Activated naive CD8-positive, alpha-beta T cell treated with anti-CD3 and anti-CD28 coated beads, Interleukin-2, amount 10 ng/mL, durations not matched to agents 7 days and 5 days (primary cell): ENCODE data around the gene PTH1R. TPM values are rescaled to one million over a fixed set of nuclear protein-coding genes. Genes with fewer than 3 reads are reported as not detected.
A peak's percentile ranks its signal among the peaks of the same experiment; 100 is the strongest.

ENCODE experiments used
- ATAC-seq: fragments of 150-1000 bp; cut with Tn5 transposase; one replicate; pipeline ENCODE4 v1.10.0; 2021; ENCODE audit warnings: low read depth, moderate library complexity
- POLR2A ChIA-PET: fragments of 350-600 bp; sonication (Branson Sonifier 250); formaldehyde crosslinking; loops from one replicate; lab custom pipeline; 2021; ENCODE audit warnings: antibody characterized with exemption; lab: Charles Lee
- DNase-seq: peaks from one replicate; pipeline ENCODE4 v3.0.0; 2021
- H3K27ac Mint-ChIP-seq: one replicate; pipeline ENCODE4 v1.8.0; 2022; ENCODE audit warnings: mild to moderate bottlenecking, mixed read lengths
- H3K27me3 Mint-ChIP-seq: one replicate; pipeline ENCODE4 v1.8.0; 2022; ENCODE audit warnings: mild to moderate bottlenecking, moderate library complexity, mixed read lengths
- H3K36me3 Mint-ChIP-seq: one replicate; pipeline ENCODE4 v1.8.0; 2021; ENCODE audit warnings: mild to moderate bottlenecking, mixed read lengths
- H3K4me1 Mint-ChIP-seq: one replicate; pipeline ENCODE4 v1.8.0; 2021; ENCODE audit warnings: mixed read lengths
- H3K4me3 Mint-ChIP-seq: one replicate; pipeline ENCODE4 v1.8.0; 2022; ENCODE audit warnings: mild to moderate bottlenecking, moderate library complexity, mixed read lengths
- H3K9me3 Mint-ChIP-seq: one replicate; pipeline ENCODE4 v1.8.0; 2021; ENCODE audit warnings: mixed read lengths
- total RNA-seq, 2 experiments: library from RNA; stranded (reverse); gene quantifications; one replicate each; pipeline ENCODE4 v1.2.3, GENCODE V29; 2021

Gene PTH1R
- total RNA-seq, 2 experiments from 2014 or later = not detected

GRCh38 chr3:46926039-46926438, 48.5 kb downstream of the PTH1R start:
- POLR2A ChIA-PET = interaction anchor here (0.7 to 3.1 kb wide), 3 partner anchors 21 to 455 kb away, joined by 3 to 13 read pairs (median 3); partner anchors contain the start of gene PTPN23
- Mint-ChIP-seq H3K4me3 (no peak overlapping the region), H3K9me3 (peaks cover 5% of the 10 kb centered on the region), H3K27ac (peak overlapping the region; percentile 90), H3K27me3 (no peaks in the 10 kb centered on the region), H3K36me3 (peaks cover 35% of the 10 kb centered on the region), H3K4me1 (peaks cover 49% of the 10 kb centered on the region)
- DNase-seq (no peak), ATAC-seq (no peak)

DNA sequence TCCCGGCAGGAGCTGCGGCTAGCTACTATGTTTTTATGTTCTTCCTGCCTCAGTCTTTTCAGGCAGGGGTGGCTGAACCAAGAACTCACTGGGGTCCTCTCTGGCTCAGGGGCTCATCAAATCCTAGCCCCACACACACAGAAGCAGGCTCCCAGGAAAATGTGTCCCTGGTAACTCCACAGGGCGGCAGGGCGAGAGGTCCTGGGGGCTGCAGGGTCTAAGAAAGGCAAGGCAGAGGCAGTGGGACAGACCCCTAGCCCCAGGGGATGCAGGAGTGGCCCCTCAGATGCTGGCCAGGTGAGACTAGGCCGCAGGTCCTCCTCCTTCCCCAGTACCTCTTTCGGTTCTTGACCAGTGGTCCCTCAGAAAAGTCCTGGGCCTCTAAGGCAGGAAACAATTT, 48.9 kb downstream of the PTH1R start:
- H3K4me3 Mint-ChIP-seq = peak overlapping the region; percentile 32
- no peak for DNase-seq
- peaks cover 5% of the 10 kb centered on the region for H3K9me3 Mint-ChIP-seq
- H3K27ac Mint-ChIP-seq = peak overlapping the region; percentile 90
- no peak for ATAC-seq
- peaks cover 52% of the 10 kb centered on the region for H3K4me1 Mint-ChIP-seq
- POLR2A ChIA-PET = interaction anchor here (0.6 to 3.1 kb wide), 5 partner anchors 20 to 454 kb away, joined by 3 to 13 read pairs (median 3); partner anchors contain the start of genes NBEAL2 and PTPN23
- peaks cover 37% of the 10 kb centered on the region for H3K36me3 Mint-ChIP-seq
- no peaks in the 10 kb centered on the region for H3K27me3 Mint-ChIP-seq

DNA sequence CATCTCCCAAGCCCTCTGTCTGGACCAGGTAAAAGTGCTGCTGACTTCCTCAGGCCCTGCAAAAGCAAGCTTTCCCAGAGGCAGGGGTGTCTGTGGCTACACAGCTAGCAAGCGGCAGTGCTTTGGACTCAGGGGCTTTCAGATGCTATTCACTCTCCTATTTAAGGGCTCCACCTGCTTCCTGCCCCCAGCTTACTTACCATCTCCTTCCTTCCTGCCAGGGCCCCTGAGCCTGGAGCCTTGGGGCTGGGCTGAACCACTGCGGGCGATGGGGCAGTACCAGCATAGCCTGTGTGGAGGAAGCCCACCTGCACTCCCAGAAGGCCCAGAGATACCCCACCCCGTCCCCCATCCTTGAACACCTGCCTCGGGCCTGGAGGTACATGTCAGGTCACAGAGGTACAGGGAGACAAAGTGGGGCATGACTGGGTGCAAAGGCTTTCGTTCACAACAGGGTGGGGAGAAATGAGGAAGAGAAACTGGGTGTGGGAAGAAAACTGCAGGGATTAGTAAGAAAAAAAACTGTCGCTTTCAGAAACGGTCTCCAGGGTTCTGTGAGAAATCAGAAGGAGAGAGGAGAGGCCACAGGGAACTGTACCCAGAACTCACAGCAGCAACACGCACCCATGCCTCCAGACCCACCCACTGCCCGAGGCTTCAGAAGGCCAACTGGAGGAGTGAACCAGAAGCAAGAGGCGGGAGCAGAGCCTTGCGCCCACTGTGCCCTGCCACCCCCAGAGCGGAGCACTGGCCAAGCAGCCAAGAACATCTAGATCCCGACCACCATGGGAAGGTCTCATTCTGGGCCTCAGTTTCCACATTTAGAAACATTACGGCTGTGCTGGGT, 49.6 kb downstream of the PTH1R start:
- peak overlapping the region; percentile 90 for H3K27ac Mint-ChIP-seq
- H3K27me3 Mint-ChIP-seq = no peaks in the 10 kb centered on the region
- DNase-seq = no peak
- H3K9me3 Mint-ChIP-seq = peaks cover 5% of the 10 kb centered on the region
- H3K36me3 Mint-ChIP-seq = peaks cover 37% of the 10 kb centered on the region
- POLR2A ChIA-PET = interaction anchor here (0.6 to 3.1 kb wide), 5 partner anchors 20 to 523 kb away, joined by 3 to 13 read pairs (median 3); partner anchors contain the start of genes NBEAL2 and PTPN23
- peak; percentile 77 for ATAC-seq
- H3K4me3 Mint-ChIP-seq = peak overlapping the region; percentile 61
- peaks cover 58% of the 10 kb centered on the region for H3K4me1 Mint-ChIP-seq

DNA sequence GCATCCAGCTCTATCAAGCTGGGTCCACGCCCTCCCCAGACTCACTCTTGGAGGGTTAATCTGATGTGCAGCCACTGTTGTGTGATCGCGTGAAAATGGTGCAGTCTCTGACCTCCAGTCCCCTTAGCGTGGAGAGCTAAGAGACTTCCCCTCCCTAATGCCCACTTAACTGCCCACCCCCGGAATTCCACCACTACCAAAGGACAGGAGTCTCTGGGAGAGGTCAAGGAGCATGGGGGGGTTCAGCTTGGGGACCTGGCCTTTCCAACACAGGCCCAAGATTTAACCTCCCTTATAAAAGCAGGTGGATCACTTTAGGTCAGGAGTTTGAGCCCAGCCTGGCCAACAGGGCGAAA, 50.2 kb downstream of the PTH1R start:
- POLR2A ChIA-PET = interaction anchor here (0.6 to 3.1 kb wide), 4 partner anchors 19 to 522 kb away, joined by 3 to 13 read pairs (median 4); no protein-coding TSS in a partner anchor
- H3K9me3 Mint-ChIP-seq = peaks cover 5% of the 10 kb centered on the region
- peaks cover 64% of the 10 kb centered on the region for H3K4me1 Mint-ChIP-seq
- H3K36me3 Mint-ChIP-seq = peaks cover 37% of the 10 kb centered on the region
- no peak for DNase-seq
- no peaks in the 10 kb centered on the region for H3K27me3 Mint-ChIP-seq
- no peak overlapping the region for H3K4me3 Mint-ChIP-seq
- no peak for ATAC-seq
- peak overlapping the region; percentile 90 for H3K27ac Mint-ChIP-seq

DNA sequence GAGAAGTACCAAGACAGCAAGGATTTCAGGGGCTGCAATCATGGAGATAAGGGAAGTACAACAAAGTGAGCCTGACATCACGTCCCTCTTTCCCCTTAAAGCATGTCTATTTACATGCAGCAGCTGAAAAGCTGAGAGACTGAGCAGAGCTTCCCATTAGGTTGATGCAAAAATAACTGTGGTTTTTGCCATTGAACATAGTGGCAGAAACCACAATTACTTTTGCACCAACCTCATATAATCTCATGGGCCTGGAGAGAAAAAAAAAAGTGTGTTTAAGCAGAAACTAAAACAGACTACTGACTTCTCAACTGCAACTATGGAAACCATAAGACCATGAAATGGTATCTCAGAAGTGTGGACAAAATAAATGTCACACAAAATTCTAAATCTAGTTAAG, 50.8 kb downstream of the PTH1R start:
- Mint-ChIP-seq H3K27ac (peak overlapping the region; percentile 66), H3K27me3 (no peaks in the 10 kb centered on the region), H3K36me3 (peaks cover 34% of the 10 kb centered on the region), H3K4me1 (peaks cover 61% of the 10 kb centered on the region), H3K4me3 (no peak overlapping the region), H3K9me3 (peaks cover 5% of the 10 kb centered on the region)
- DNase-seq (no peak), ATAC-seq (no peak)
- POLR2A ChIA-PET = interaction anchor here (0.6 to 3.1 kb wide), 4 partner anchors 19 to 521 kb away, joined by 3 to 13 read pairs (median 4); no protein-coding TSS in a partner anchor

DNA sequence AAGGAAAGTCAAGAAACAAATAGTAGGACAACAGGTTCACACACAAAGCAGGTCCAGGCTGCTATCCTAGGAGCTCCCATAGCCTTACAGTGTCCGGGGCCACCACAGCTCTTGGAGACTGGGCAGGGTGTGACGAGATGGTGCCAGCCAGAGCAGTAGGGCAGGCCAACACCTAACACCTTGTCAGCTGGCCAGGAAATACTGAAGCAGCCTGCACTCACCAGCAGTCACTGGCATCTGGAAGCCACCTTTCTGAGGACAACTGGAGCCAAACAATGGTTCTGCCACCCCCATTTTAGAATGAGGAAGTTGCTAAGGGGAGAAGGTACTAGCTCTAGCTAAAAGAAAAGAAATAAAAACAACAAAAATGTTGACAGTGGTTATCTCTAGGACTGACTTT, 51.8 kb downstream of the PTH1R start:
- Mint-ChIP-seq H3K4me1 (peaks cover 64% of the 10 kb centered on the region), H3K9me3 (peaks cover 5% of the 10 kb centered on the region), H3K36me3 (peaks cover 32% of the 10 kb centered on the region), H3K4me3 (no peak overlapping the region), H3K27me3 (no peaks in the 10 kb centered on the region), H3K27ac (peak overlapping the region; percentile 16)
- DNase-seq (no peak), ATAC-seq (no peak)
- POLR2A ChIA-PET = interaction anchor here (0.7 to 3.1 kb wide), 3 partner anchors 15 to 47 kb away, joined by 4 to 13 read pairs (median 8); no protein-coding TSS in a partner anchor

DNA sequence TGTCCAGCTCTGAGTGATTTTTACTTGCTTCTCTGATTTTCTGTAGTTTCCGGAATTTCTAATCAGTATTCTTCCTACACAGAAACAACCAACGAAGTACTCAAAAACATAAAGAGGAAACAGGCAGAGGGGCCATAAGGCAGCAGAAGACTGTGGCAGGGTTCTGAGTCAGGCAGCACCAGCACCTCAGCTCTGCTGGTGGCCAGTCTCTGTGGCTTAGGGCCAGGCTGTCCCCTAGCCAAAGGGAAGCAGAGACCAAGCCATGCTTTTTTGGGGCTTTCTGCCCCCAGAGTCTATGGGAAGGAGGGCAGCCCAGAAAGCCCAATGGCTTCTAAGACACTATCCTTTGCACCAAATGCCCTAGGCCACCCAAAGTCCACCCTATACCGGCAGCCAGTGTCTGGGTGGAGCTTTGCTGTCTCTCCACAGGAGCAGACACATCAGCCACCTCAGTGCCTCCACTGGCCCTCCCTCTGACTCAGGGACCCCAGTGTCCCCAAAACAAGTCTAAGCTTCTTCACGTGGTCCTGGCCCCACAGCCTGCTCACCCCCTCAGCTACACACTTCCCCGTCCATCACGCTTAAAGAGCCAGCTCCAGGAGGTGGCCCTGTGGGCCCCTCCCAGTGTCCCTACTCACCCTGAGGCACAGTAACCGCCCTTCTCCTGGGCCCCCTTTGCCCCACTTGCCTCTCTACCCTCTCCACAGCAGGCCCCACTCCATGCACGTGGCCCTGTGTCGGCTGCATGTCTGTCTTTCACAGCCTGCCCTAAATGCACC, 52.8 kb downstream of the PTH1R start:
- Mint-ChIP-seq H3K9me3 (peaks cover 5% of the 10 kb centered on the region), H3K36me3 (peaks cover 32% of the 10 kb centered on the region), H3K27ac (peak overlapping the region; percentile 69), H3K4me1 (peaks cover 62% of the 10 kb centered on the region), H3K27me3 (no peaks in the 10 kb centered on the region), H3K4me3 (no peak overlapping the region)
- POLR2A ChIA-PET = interaction anchor here (0.9 to 1.1 kb wide), 3 partner anchors 25 to 49 kb away, joined by 3 read pairs; partner anchors contain the start of gene NBEAL2
- no peak for DNase-seq
- ATAC-seq = no peak

- no peak for ATAC-seq
These were observed 53.5 kb downstream of the PTH1R start for GRCh38 chr3:46930945-46931403.

DNA sequence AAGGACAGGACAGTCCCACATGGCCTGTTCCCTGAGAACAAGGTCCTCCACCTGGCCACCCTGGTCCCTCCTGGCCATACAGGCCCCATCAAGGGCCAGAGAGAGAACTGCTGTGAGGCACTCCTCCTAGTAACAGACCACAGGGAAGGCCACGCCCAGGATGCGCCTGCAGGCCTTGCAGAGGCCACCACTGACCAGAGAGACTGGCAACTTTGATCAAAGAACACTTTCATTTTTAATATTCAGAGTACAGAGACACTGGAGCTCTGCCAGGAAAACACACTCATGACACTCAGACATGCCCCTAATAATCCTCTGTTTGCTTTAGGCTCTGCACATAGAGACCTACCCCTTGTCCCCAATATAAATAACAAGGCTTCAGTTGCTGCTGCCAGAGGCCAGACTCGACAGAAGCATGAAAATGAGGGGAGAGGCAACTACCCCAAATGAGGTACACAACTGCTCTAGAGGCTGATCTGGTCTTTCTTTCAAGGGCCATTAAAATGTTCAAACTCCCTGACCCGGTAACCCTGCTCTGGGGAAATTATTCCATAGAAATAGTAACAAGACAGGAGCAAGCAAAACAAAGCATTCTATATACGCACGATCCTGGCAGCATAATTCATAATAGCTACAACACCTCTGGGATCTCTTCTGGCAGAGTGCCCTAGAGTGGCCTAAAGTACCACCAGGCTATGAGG, 54.3 kb downstream of the PTH1R start:
- Mint-ChIP-seq H3K4me3 (peak overlapping the region; percentile 20), H3K9me3 (peaks cover 5% of the 10 kb centered on the region), H3K27ac (peak overlapping the region; percentile 51), H3K4me1 (peaks cover 55% of the 10 kb centered on the region), H3K27me3 (no peaks in the 10 kb centered on the region), H3K36me3 (peaks cover 30% of the 10 kb centered on the region)
- no peak for DNase-seq
- ATAC-seq = peak; percentile 21
- POLR2A ChIA-PET = interaction anchor here (0.9 to 1.0 kb wide), 3 partner anchors 27 to 48 kb away, joined by 3 read pairs; partner anchors contain the start of genes CCDC12 and NBEAL2

More at GRCh38 chr3:46930945-46931403, 53.5 kb downstream of the PTH1R start:
- Mint-ChIP-seq H3K4me1 (peaks cover 60% of the 10 kb centered on the region), H3K27ac (peak overlapping the region; percentile 69), H3K4me3 (no peak overlapping the region), H3K36me3 (peaks cover 31% of the 10 kb centered on the region), H3K27me3 (no peaks in the 10 kb centered on the region), H3K9me3 (peaks cover 5% of the 10 kb centered on the region)
- no peak for DNase-seq
- POLR2A ChIA-PET = interaction anchor here (0.9 to 1.1 kb wide), 4 partner anchors 25 to 49 kb away, joined by 3 read pairs; partner anchors contain the start of genes CCDC12 and NBEAL2

DNA sequence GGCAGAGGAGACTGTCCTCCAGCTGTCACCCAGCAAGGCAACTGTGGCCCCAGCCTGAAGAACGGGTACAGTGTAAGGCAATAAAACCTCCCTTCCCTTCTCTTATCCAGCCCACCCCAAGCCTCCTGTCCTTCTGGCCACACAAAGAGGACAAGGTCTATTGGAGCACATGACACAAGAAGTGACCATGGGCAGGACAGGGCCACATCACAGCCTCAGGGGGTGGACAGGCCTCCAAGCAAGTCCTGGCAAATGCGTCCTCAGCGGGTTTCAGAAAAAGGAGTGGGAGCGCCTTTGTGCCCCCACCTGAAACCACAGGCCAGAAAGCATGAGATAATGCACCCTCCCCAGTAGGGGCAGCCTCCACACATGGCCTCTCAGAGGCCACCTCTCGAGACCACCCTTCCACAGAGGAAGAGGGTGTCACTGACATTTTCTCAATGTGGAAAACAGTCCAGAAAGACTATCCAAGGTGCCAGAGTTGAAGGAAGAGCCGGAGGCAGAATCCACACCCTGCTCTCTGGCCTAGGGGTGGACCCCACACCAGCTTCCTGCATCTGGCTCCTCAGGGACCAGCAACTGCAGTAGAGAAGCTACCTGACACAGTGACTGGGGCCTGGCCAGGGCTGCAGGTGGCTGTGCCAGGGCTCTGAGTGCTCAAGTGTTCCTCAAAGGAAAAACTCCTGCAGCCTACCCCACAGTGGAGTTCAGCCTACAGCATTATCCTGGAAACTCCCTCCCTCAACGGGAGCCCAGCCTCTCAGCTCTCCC, 55.1 kb downstream of the PTH1R start:
- H3K27me3 Mint-ChIP-seq = no peaks in the 10 kb centered on the region
- peaks cover 5% of the 10 kb centered on the region for H3K9me3 Mint-ChIP-seq
- H3K27ac Mint-ChIP-seq = peak overlapping the region; percentile 51
- H3K4me1 Mint-ChIP-seq = peaks cover 47% of the 10 kb centered on the region
- DNase-seq (no peak), ATAC-seq (no peak)
- POLR2A ChIA-PET = interaction anchor here (2.1 kb wide), 1 partner anchor 15 kb away, joined by 6 read pairs; no protein-coding TSS in a partner anchor
- peaks cover 24% of the 10 kb centered on the region for H3K36me3 Mint-ChIP-seq
- no peak overlapping the region for H3K4me3 Mint-ChIP-seq

DNA sequence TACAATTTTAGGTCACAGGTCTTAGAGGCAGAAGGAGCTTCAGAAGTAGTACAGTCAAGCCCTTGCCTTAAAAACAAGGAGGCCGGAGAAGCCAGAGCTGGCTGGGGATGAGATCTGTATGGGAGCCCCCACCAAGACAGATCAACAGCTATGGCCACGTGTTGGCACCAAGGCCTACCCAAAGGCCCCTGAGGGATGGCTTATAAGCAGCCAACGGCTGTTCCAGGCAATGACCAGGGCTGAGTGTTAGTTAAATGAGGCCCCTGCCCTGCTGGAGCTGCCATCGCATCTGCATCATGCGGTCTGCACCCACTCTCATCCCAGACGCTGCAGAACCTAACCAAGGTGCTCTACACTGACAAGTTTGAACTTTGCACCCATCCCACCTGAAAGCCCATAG, 55.7 kb downstream of the PTH1R start:
- ATAC-seq = no peak
- POLR2A ChIA-PET = interaction anchor here (2.1 kb wide), 1 partner anchor 14 kb away, joined by 6 read pairs; no protein-coding TSS in a partner anchor
- H3K27me3 Mint-ChIP-seq = no peaks in the 10 kb centered on the region
- H3K4me3 Mint-ChIP-seq = no peak overlapping the region
- H3K36me3 Mint-ChIP-seq = peaks cover 24% of the 10 kb centered on the region
- H3K27ac Mint-ChIP-seq = peak overlapping the region; percentile 32
- peaks cover 40% of the 10 kb centered on the region for H3K4me1 Mint-ChIP-seq
- DNase-seq = no peak
- peaks cover 5% of the 10 kb centered on the region for H3K9me3 Mint-ChIP-seq
